Naive thymus-derived CD8-positive, alpha-beta T cell (primary cell): Measurements from ENCODE around the gene SARNP. TPM values are rescaled to one million over a fixed set of nuclear protein-coding genes. Genes with fewer than 3 reads are reported as not detected.
A peak's percentile ranks its signal among the peaks of the same experiment; 100 is the strongest.

ENCODE experiments used
- ATAC-seq, 2 donors: fragments of 150-1000 bp; cut with Tn5 transposase in 1 of 2; sonication (Bioruptor Pico), chemical (Tn5 transposase) in 1 of 2; 1 replicate in 1 of 2; 2 replicates in 1 of 2; pipeline ENCODE4 v1.10.0; 2021; ENCODE audit warnings: mild to moderate bottlenecking in 2 of 2, moderate library complexity in 2 of 2
- POLR2A ChIA-PET: fragments of 350-600 bp; sonication (Branson Sonifier 250); formaldehyde crosslinking; loops from one replicate; lab custom pipeline; 2021; ENCODE audit warnings: antibody characterized with exemption; lab: Charles Lee
- DNase-seq, 10 donors: peaks; one replicate each; pipeline versions ENCODE4 v3.0.0 to v3.0.0-alpha.2; 2020 to 2022
- H3K27ac Mint-ChIP-seq, 10 donors: one replicate each; pipeline ENCODE4 v1.8.0; 2020 to 2022; ENCODE audit warnings: mild to moderate bottlenecking in 10 of 10, mixed read lengths in 10 of 10, moderate library complexity in 4 of 10, inconsistent platforms in 1 of 10
- H3K27me3 Mint-ChIP-seq, 5 donors: one replicate each; pipeline ENCODE4 v1.8.0; 2021 to 2022; ENCODE audit warnings: mixed read lengths in 5 of 5
- H3K36me3 Mint-ChIP-seq, 3 donors: one replicate each; pipeline ENCODE4 v1.8.0; 2020 to 2022; ENCODE audit warnings: mixed read lengths in 3 of 3, mild to moderate bottlenecking in 2 of 3, inconsistent platforms in 1 of 3
- H3K4me1 Mint-ChIP-seq, 4 donors: one replicate each; pipeline ENCODE4 v1.8.0; 2021 to 2022; ENCODE audit warnings: mixed read lengths in 4 of 4
- H3K4me3 Mint-ChIP-seq, 10 donors: one replicate each; pipeline ENCODE4 v1.8.0; 2020 to 2022; ENCODE audit warnings: mild to moderate bottlenecking in 10 of 10, mixed read lengths in 10 of 10, moderate library complexity in 6 of 10, inconsistent platforms in 1 of 10
- H3K9me3 Mint-ChIP-seq, 9 donors: one replicate each; pipeline ENCODE4 v1.8.0; 2020 to 2022; ENCODE audit warnings: mixed read lengths in 9 of 9, mild to moderate bottlenecking in 3 of 9, inconsistent platforms in 1 of 9, moderate library complexity in 1 of 9
- polyA plus RNA-seq, 3 donors: library from polyadenylated mRNA; unstranded; fragments of 300-500 nt; fragmentation: Illumina TruSeq; gene quantifications; one replicate each; pipeline ENCODE4 v1.2.3, GENCODE V29; 2021
- total RNA-seq, 8 experiments: library from RNA in 2 of 8; stranded (reverse) in 2 of 8; gene quantifications; one replicate each; pipeline ENCODE4 v1.2.3 and lab custom pipeline; 2021 to 2026

The SARNP gene
- total and polyA plus RNA-seq, 5 experiments from 2014 or later, result 43.6 to 104 (median 93.6) TPM

DNA sequence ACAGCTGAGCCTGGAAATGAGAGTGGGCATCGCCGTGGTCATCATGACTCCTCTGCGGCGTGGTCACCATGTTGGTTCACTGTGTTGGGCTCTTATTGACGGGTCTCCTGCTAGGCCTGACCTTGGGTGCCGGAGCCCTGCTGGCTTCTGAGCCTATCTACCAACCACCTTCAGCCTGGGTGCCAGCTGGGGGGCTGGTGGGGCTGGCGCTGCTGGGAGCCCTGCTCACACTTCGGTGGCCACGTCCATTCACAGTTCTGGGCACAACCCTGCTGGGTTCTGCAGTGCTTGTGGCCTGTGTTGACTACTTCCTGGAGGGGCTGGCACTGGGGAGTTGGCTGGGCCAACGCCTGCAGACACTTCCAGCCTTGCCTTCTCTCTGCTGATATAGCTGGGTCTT, 15.5 kb upstream of the SARNP start:
- no peak for ATAC-seq
- Mint-ChIP-seq H3K4me1 (peaks cover 34 to 50% (median 40%) of the 10 kb centered on the region in 4 donors), H3K36me3 (peaks cover 0 to 11% (median 0%) of the 10 kb centered on the region in 3 donors), H3K27ac (peak overlapping the region in 3 of 10 donors; percentile 18 to 77 (median 29)), H3K4me3 (peak overlapping the region in 4 of 10 donors; percentile 25 to 98 (median 59)), H3K9me3 (no peaks in the 10 kb centered on the region), H3K27me3 (no peaks in the 10 kb centered on the region)
- POLR2A ChIA-PET, result interaction anchor here (5.3 to 7.6 kb wide), 2 partner anchors 15 to 95 kb away, joined by 210 to 217 read pairs; partner anchors contain the start of genes DGKA, ORMDL2, PYM1 and SARNP
- DNase-seq, result no peak

DNA sequence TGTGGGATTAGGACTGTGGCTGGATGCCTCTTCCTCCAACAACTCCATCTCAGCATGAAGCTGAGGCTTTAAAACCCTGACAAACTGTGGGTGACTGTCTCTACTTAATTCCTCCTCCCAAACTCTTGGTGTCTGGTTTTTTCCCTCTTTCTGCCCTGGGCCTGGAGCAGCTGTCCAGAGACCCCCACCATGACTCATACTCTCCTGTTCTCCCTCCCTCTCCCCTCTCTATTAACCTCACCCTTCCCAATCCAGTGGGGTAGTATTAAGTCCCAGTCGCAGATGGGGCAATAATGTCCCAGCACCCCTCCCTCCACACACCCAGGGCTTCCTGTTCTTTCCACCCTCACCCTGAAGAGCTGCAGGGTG, 13.9 kb upstream of the SARNP start:
- no peaks in the 10 kb centered on the region for H3K9me3 Mint-ChIP-seq
- no peak for ATAC-seq
- H3K27me3 Mint-ChIP-seq, result no peaks in the 10 kb centered on the region
- DNase-seq, result no peak
- peaks cover 0 to 14% (median 0%) of the 10 kb centered on the region in 3 donors for H3K36me3 Mint-ChIP-seq
- peak overlapping the region; percentile 87 to 99 (median 96) for H3K27ac Mint-ChIP-seq
- POLR2A ChIA-PET, result interaction anchor here (0.5 to 7.6 kb wide), 9 partner anchors 14 to 1696 kb away, joined by 3 to 217 read pairs (median 9); partner anchors contain the start of genes DGKA, ORMDL2, PYM1 and RAB5B
- peak overlapping the region; percentile 94 to 99 (median 98) for H3K4me3 Mint-ChIP-seq
- H3K4me1 Mint-ChIP-seq, result peaks cover 39 to 61% (median 51%) of the 10 kb centered on the region in 4 donors

DNA sequence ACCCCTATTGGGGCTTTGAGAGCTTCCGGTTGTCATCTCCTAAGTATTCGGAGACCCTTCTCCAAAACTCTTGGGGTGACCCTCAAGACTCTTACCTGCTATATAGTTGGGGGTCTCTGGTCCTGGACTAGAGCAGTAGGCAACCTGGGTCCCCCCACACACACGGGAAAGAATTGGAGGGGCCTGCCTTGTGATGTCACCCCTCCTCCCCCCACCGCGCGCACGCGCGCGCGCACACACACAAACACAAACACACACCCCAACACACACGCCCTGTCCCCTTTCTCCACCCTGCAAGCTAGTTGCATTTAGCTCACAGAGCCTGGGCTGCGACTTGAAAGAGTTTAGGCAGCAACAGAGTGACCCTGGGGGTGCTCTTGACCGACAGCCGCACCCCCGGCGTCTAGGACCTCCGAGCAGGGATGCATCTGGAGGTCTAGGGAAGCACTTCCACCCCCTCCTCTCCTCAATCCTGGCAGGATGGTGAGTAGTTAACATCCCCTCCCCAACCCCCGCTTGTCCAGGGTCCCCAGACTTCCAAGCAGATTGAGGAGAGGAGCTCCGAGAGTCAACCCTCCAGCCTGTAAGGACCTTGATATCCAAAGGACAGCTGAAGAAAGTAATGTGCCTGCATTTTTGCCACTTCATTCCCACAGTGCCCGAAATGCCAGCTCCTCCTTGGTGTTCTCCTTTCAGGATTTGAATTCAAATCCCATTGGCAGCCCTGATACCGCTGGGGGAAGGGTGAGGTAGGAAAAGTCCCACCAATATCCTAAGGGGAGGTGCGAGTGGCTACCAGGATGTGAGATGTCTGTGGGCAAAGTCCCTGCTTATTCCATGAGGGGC, 13.3 kb upstream of the SARNP start:
- peak; percentile 15 to 25 for ATAC-seq
- no peaks in the 10 kb centered on the region for H3K9me3 Mint-ChIP-seq
- H3K36me3 Mint-ChIP-seq, result peaks cover 0 to 11% (median 0%) of the 10 kb centered on the region in 3 donors
- POLR2A ChIA-PET, result interaction anchor here (0.5 to 7.6 kb wide), 23 partner anchors 13 to 1551 kb away, joined by 3 to 217 read pairs (median 3); partner anchors contain the start of genes BLOC1S1, CBX5, DGKA and ORMDL2
- no peaks in the 10 kb centered on the region for H3K27me3 Mint-ChIP-seq
- H3K4me1 Mint-ChIP-seq, result peaks cover 35 to 61% (median 54%) of the 10 kb centered on the region in 4 donors
- DNase-seq, result peak in 9 of 10 donors; percentile 41 to 81 (median 62)
- H3K27ac Mint-ChIP-seq, result peak overlapping the region; percentile 87 to 99 (median 96)
- H3K4me3 Mint-ChIP-seq, result peak overlapping the region; percentile 94 to 99 (median 98)

DNA sequence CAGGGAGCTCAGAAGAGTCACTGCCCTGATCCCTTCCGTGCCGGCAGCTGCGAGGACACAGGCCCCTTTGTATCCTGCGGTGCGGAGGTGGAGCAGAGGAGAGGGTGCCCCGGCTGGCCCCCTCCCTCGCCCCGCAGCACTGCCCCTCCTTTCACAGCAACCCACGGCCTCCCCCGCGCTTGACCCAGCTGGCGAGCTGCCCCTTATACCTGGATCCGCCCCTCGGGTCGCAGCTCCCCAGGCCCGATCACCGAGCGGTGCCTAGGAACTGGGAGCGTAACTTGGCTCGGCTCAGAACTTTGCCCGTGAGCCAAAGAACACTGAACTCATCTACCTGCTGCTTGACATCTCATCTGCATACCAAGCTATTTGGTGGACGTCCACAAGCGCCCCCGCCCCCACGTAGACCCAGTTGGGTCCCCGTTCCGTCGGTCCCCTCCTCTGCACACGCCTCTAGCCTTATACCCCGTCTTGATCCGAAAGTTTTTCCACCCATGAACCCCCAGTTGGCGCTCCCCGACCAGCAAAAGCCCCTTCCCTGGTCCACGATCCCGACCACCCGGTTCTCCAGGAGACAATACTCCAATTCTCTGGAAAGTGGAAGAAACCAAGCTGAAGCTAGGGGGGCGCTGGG, 12.6 kb upstream of the SARNP start:
- no peaks in the 10 kb centered on the region for H3K27me3 Mint-ChIP-seq
- peaks cover 37 to 63% (median 59%) of the 10 kb centered on the region in 4 donors for H3K4me1 Mint-ChIP-seq

DNA sequence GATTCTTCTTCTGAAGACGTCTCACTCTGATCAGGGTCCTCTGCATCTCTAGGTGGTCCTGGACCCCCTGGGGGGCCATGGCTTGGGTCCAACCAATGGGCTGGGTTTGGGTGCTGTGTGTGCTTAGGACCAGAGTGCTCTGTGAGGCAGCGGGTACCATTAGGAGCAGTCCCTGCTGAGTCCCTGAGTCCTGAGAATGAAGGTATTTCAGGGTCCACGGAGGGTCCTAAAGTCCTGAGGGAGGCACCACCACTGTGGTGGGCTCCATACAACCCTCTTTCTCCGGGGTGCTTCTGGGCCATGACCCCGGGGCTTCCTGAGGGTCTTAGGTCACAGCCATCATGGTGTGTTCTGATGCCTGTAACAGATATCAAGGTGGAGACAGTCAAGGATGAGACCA, 10.8 kb upstream of the SARNP start:
- no peaks in the 10 kb centered on the region for H3K27me3 Mint-ChIP-seq
- H3K4me3 Mint-ChIP-seq, result peak overlapping the region; percentile 94 to 99 (median 98)

More for the DNA sequence above, 12.6 kb upstream of the SARNP start:
- Mint-ChIP-seq H3K4me3 (peak overlapping the region; percentile 94 to 99 (median 98)), H3K9me3 (no peaks in the 10 kb centered on the region), H3K36me3 (peaks cover 0 to 10% (median 0%) of the 10 kb centered on the region in 3 donors), H3K27ac (peak overlapping the region; percentile 85 to 99 (median 96))
- ATAC-seq (peak; percentile 21 to 36), DNase-seq (peak; percentile 15 to 71 (median 42))
- POLR2A ChIA-PET, result interaction anchor here (0.6 to 7.6 kb wide), 30 partner anchors 13 to 1642 kb away, joined by 3 to 217 read pairs (median 4); partner anchors contain the start of genes CBX5, CS, DGKA and ERBB3

DNA sequence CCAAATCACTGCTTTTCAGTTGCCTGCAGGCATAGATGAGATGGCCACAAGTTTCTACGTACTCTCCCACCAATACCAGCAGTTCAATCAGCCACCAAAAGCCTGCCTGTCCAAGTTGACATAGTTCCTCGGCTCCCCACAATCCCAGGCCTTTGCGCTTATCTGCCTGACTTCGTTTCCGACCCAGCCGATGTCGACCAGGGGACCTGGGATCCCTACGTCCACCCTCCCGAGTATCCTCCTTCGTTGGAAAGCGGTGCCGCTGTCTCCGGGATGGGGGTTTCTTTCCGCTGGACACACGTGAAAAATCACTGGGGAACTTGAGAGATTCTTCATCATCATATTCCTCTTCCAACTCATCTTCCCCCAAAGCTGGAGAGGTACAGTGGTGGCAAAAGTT, 10.3 kb upstream of the SARNP start:
- POLR2A ChIA-PET, result interaction anchor here (0.6 to 7.6 kb wide), 4 partner anchors 10 to 147 kb away, joined by 3 to 210 read pairs (median 18); partner anchors contain the start of genes ORMDL2, RAB5B and SARNP
- no peaks in the 10 kb centered on the region for H3K27me3 Mint-ChIP-seq
- H3K36me3 Mint-ChIP-seq, result peaks cover 0 to 23% (median 3%) of the 10 kb centered on the region in 3 donors
- H3K9me3 Mint-ChIP-seq, result no peaks in the 10 kb centered on the region
- DNase-seq (no peak), ATAC-seq (no peak)
- peak overlapping the region; percentile 68 to 97 (median 94) for H3K27ac Mint-ChIP-seq
- peak overlapping the region; percentile 44 to 99 (median 98) for H3K4me3 Mint-ChIP-seq
- H3K4me1 Mint-ChIP-seq, result peaks cover 37 to 68% (median 62%) of the 10 kb centered on the region in 4 donors

More for the DNA sequence above, 10.8 kb upstream of the SARNP start:
- no peaks in the 10 kb centered on the region for H3K9me3 Mint-ChIP-seq
- ATAC-seq (no peak), DNase-seq (no peak)
- peaks cover 0 to 19% (median 0%) of the 10 kb centered on the region in 3 donors for H3K36me3 Mint-ChIP-seq
- POLR2A ChIA-PET, result interaction anchor here (0.6 to 7.6 kb wide), 7 partner anchors 11 to 275 kb away, joined by 3 to 217 read pairs (median 33); partner anchors contain the start of genes DGKA, ORMDL2, PYM1 and RAB5B
- H3K4me1 Mint-ChIP-seq, result peaks cover 36 to 68% (median 63%) of the 10 kb centered on the region in 4 donors
- peak overlapping the region; percentile 68 to 97 (median 94) for H3K27ac Mint-ChIP-seq

DNA sequence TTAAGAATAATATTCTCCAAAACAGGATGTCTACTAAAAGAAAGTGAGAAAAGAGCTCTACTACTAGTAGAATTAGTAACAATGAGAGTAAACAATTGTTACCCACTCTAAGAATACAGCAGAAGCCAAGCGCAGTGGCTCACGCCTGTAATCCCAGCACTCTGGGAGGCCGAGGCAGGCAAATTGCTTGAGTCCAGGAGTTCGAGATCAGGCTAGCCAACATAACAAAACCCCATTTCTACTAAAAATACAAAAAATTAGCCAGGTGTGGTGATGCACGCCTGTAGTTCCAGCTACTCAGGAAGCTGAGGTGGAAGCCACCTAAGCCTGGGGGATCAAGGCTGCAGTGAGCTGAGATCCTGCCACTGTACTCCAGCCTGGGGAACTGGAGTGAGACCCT, 7.2 kb upstream of the SARNP start:
- no peak for ATAC-seq
- DNase-seq, result no peak
- Mint-ChIP-seq H3K27ac (peak overlapping the region; percentile 69 to 88 (median 80)), H3K9me3 (no peaks in the 10 kb centered on the region), H3K27me3 (no peaks in the 10 kb centered on the region), H3K36me3 (peaks cover 0 to 54% (median 8%) of the 10 kb centered on the region in 3 donors), H3K4me3 (no peak overlapping the region), H3K4me1 (peaks cover 20 to 48% (median 38%) of the 10 kb centered on the region in 4 donors)
- POLR2A ChIA-PET, result interaction anchor here (0.6 to 1.4 kb wide), 4 partner anchors 84 to 657 kb away, joined by 3 to 4 read pairs (median 3); no protein-coding TSS in a partner anchor

DNA sequence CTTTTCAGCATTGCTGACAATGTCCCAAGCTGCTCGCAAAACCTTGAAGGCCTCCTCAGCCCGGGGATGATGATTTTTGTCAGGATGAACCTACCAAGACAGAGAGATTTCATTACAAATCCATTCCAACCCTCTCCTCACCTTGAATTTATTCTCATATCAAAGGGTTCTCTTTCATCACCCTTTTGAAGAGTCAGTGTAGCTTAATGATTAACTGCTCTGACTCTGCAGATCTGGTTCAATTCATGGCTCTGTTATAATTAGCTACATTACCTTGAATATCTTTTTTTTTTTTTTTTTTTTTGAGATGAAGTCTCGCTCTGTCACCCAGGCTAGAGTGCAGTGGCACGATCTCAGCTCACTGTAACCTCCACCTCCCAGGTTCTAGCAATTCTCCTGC, 5.9 kb upstream of the SARNP start:
- Mint-ChIP-seq H3K4me1 (peaks cover 19 to 52% (median 47%) of the 10 kb centered on the region in 4 donors), H3K4me3 (no peak overlapping the region), H3K36me3 (peaks cover 0 to 60% (median 8%) of the 10 kb centered on the region in 3 donors), H3K9me3 (no peaks in the 10 kb centered on the region), H3K27ac (peak overlapping the region in 9 of 10 donors; percentile 46 to 88 (median 71)), H3K27me3 (no peaks in the 10 kb centered on the region)
- no peak for DNase-seq
- POLR2A ChIA-PET, result interaction anchor here (0.6 to 1.2 kb wide), 3 partner anchors 101 to 112 kb away, joined by 3 to 5 read pairs (median 3); no protein-coding TSS in a partner anchor
- no peak for ATAC-seq

DNA sequence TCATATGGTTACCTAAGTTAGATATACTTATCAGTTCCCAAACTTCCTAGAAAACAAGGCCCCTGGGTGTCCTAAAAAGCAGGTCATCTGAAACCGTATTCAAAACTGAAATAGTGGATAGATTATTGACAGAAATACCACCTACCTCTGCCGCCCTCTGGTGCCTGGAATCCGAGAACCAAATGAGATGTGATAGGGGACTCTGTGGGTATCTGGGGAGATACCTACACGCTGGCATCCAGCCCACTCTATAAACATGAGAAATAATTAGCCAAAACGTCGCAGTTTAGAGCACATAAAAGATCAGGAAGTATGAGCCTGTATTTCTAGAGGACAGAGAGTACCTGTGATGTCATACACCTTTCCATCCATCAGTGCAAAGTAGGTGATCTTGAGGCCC, 4.7 kb upstream of the SARNP start:
- Mint-ChIP-seq H3K4me3 (no peak overlapping the region), H3K36me3 (peaks cover 0 to 54% (median 8%) of the 10 kb centered on the region in 3 donors), H3K27ac (peak overlapping the region in 5 of 10 donors; percentile 2 to 59 (median 25)), H3K9me3 (no peaks in the 10 kb centered on the region), H3K27me3 (no peaks in the 10 kb centered on the region), H3K4me1 (peaks cover 8 to 43% (median 37%) of the 10 kb centered on the region in 4 donors)
- no peak for ATAC-seq
- DNase-seq, result no peak
- POLR2A ChIA-PET, result interaction anchor here (1.3 kb wide), 1 partner anchor 110 kb away, joined by 3 read pairs; no protein-coding TSS in a partner anchor

DNA sequence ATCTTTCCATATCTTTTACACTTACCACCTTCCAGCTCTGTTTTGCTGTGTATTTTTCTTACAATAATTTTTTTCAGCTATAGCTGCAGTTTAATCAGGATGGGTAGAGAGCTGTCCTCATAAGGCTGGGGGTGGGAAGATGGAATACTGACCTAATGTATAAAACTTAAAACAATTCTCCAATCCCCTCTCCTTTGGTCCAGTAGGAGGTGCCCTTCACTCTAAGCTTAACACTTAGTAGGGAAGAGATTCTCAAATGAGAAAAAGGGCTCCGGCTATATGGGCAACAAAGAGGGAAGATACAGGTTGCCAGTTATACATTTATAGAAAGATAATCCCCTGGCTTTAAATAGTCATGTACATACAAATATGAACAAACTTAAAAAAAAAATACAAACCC, 3.2 kb upstream of the SARNP start:
- H3K4me1 Mint-ChIP-seq, result peaks cover 4 to 38% (median 28%) of the 10 kb centered on the region in 4 donors
- H3K27ac Mint-ChIP-seq, result peak overlapping the region in 5 of 10 donors; percentile 15 to 71 (median 23)
- no peaks in the 10 kb centered on the region for H3K9me3 Mint-ChIP-seq
- H3K27me3 Mint-ChIP-seq, result no peaks in the 10 kb centered on the region
- H3K4me3 Mint-ChIP-seq, result peak overlapping the region in 1 of 10 donors; percentile 22
- POLR2A ChIA-PET, result interaction anchor here (1.1 to 6.0 kb wide), 5 partner anchors 9 to 153 kb away, joined by 3 to 210 read pairs (median 7); partner anchors contain the start of genes DNAJC14 and RAB5B
- ATAC-seq, result no peak
- no peak for DNase-seq
- peaks cover 0 to 54% (median 8%) of the 10 kb centered on the region in 3 donors for H3K36me3 Mint-ChIP-seq

DNA sequence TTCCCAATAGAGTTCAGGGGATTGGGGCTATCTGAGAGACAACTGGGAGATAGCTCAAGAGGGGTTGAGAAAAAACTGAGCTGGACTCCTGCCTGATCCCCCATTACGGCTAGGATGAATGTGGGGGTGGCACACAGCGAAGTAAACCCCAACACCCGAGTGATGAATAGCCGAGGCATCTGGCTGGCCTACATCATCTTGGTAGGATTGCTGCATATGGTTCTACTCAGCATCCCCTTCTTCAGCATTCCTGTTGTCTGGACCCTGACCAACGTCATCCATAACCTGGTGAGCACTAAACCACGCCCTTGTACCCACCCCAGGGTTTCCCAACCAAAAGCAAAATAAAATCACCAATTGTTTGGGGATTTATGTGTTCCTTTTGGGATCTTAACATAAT, 1.4 kb upstream of the SARNP start:
- DNase-seq (no peak), ATAC-seq (no peak)
- peak overlapping the region in 4 of 10 donors; percentile 27 to 75 (median 54) for H3K27ac Mint-ChIP-seq
- no peaks in the 10 kb centered on the region for H3K9me3 Mint-ChIP-seq
- POLR2A ChIA-PET, result interaction anchor here (0.6 to 6.0 kb wide), 10 partner anchors 11 to 477 kb away, joined by 3 to 210 read pairs (median 24); partner anchors contain the start of genes BLOC1S1, DGKA, DNAJC14 and PYM1
- peaks cover 0 to 65% (median 8%) of the 10 kb centered on the region in 3 donors for H3K36me3 Mint-ChIP-seq
- peak overlapping the region in 3 of 10 donors; percentile 36 to 65 (median 41) for H3K4me3 Mint-ChIP-seq
- H3K4me1 Mint-ChIP-seq, result peaks cover 6 to 43% (median 31%) of the 10 kb centered on the region in 4 donors
- H3K27me3 Mint-ChIP-seq, result no peaks in the 10 kb centered on the region
